HepG2 (cell line): Measurements from ENCODE around the gene FAM83G.

ENCODE experiments used
- CTCF ChIP-seq: sonication (generic); formaldehyde crosslinking; IDR thresholded peaks from 2 replicates; pipeline ENCODE4 v1.5.0; 2020; ENCODE audit warnings: mild to moderate bottlenecking, missing genetic modification reagents, moderate library complexity
- DMTF1 ChIP-seq: sonication (generic); formaldehyde crosslinking; IDR thresholded peaks from 2 replicates; pipeline ENCODE4 v1.4.0; 2020; ENCODE audit warnings: mild to moderate bottlenecking, missing genetic modification reagents
- EZH2 ChIP-seq: conservative IDR thresholded peaks from 2 replicates; pipeline ENCODE4 v1.6.1; 2012; ENCODE audit warnings: mild to moderate bottlenecking, low read depth, low read length, moderate library complexity
- HOXA7 ChIP-seq: sonication (generic); formaldehyde crosslinking; IDR thresholded peaks from 2 replicates; pipeline ENCODE4 v1.8.1; 2022; ENCODE audit warnings: mild to moderate bottlenecking, missing genetic modification reagents, moderate library complexity
- KDM5A ChIP-seq: fragments of 200-600 bp; sonication (generic); IDR thresholded peaks from 2 replicates; pipeline ENCODE4 v1.7.0; 2018; ENCODE audit warnings: antibody characterized with exemption, mild to moderate bottlenecking, low read length, borderline replicate concordance
- MED1 ChIP-seq: sonication (generic); formaldehyde crosslinking; IDR thresholded peaks from 2 replicates; pipeline ENCODE4 v1.4.0; 2020; ENCODE audit warnings: missing genetic modification reagents
- NFIC ChIP-seq: IDR thresholded peaks from 2 replicates; pipeline ENCODE4 v1.6.1; 2012; ENCODE audit warnings: mild to moderate bottlenecking, low read length, inconsistent platforms
- REST ChIP-seq, 2 experiments: IDR thresholded peaks; 2 replicates each; pipeline ENCODE4 v1.6.1; 2011 to 2012; ENCODE audit warnings: low read length in 2 of 2, borderline replicate concordance in 1 of 2, low read depth in 1 of 2, mild to moderate bottlenecking in 1 of 2, moderate library complexity in 1 of 2
- SMARCE1 ChIP-seq: fragments of 450-650 bp; IDR thresholded peaks from 2 replicates; pipeline ENCODE4 v1.6.1; 2017; ENCODE audit warnings: borderline replicate concordance
- SP2 ChIP-seq: sonication (generic); formaldehyde crosslinking; IDR thresholded peaks from 2 replicates; pipeline ENCODE4 v1.5.1; 2020; ENCODE audit warnings: mild to moderate bottlenecking, missing genetic modification reagents
- ZBTB26 ChIP-seq: IDR thresholded peaks from 2 replicates; pipeline ENCODE4 v1.6.1; 2016; ENCODE audit warnings: missing compliant biosample characterization, missing genetic modification reagents, borderline replicate concordance

GRCh38 chr17:18933102-18934058 lies 71.2 kb downstream of the FAM83G start:
- TF ChIP-seq CTCF (no peak), SMARCE1 (no peak), KDM5A (no peak), SP2 (CRISPR knock-in tag) (no peak), ZBTB26 (no peak), HOXA7 (CRISPR knock-in tag) (no peak), NFIC (no peak), MED1 (CRISPR knock-in tag) (no peak), EZH2 (no peak), REST (IDR thresholded peaks at IDR 0.05; ENCODE audit: borderline replicate concordance in 1 of 2, low read depth in 1 of 2, low read length in 2 of 2) (no peak), DMTF1 (no peak)
